Epithelial cell of esophagus (primary cell): ENCODE results near the gene KLHL29.
"Not testable (repeated sequence)": the region's sequence is repeated elsewhere in the genome, so short reads cannot be mapped to it uniquely, and the experiment has no call there.

Source experiments
- DNase-seq: peaks from one replicate; pipeline ENCODE4 v3.0.0; 2010; ENCODE audit warnings: low read depth
- H3K4me3 ChIP-seq: 2 replicates; pipeline ENCODE4 v1.5.1; 2011; ENCODE audit warnings: mild to moderate bottlenecking, low read length, control low read depth
- CTCF ChIP-seq: IDR thresholded peaks from 2 replicates; pipeline ENCODE4 v1.5.1; 2011; ENCODE audit warnings: low read depth, mild to moderate bottlenecking, low read length, control low read depth, inconsistent platforms; ENCODE audit not compliant: insufficient read depth; ENCODE audit errors: missing control alignments

Gene KLHL29

GRCh38 chr2:23384551-23385343 is at the start of gene KLHL29:
Gene KLHL29 (plus strand): TSS chr2:23385179. CDS start chr2:23562197, 177,018 bp downstream.
- peak; percentile 82 for DNase-seq
- H3K4me3 ChIP-seq = peak within 1 kb of the TSS; percentile 64
- TF ChIP-seq CTCF = no peak

- no peak for TF ChIP-seq CTCF
Observed at GRCh38 chr2:23335550-23335949, 49.4 kb upstream of the KLHL29 start.

GRCh38 chr2:23342075-23342474 is 42.9 kb upstream of the KLHL29 start:
- TF ChIP-seq CTCF = no peak
- no peak overlapping the region for H3K4me3 ChIP-seq
- DNase-seq = no peak

More at GRCh38 chr2:23335550-23335949, 49.4 kb upstream of the KLHL29 start:
- no peak for DNase-seq
- no peak overlapping the region for H3K4me3 ChIP-seq

GRCh38 chr2:23346029-23346428 is 39.0 kb upstream of the KLHL29 start:
- no peak for TF ChIP-seq CTCF
- H3K4me3 ChIP-seq = no peak overlapping the region
- DNase-seq = no peak

GRCh38 chr2:23346781-23347180 is 38.2 kb upstream of the KLHL29 start:
- DNase-seq = no peak
- TF ChIP-seq CTCF = no peak
- no peak overlapping the region for H3K4me3 ChIP-seq

GRCh38 chr2:23347471-23348092 is 37.4 kb upstream of the KLHL29 start:
- no peak for DNase-seq
- no peak overlapping the region for H3K4me3 ChIP-seq
- no peak for TF ChIP-seq CTCF

GRCh38 chr2:23348093-23348481 is 36.9 kb upstream of the KLHL29 start:
- not testable (repeated sequence) for H3K4me3 ChIP-seq, DNase-seq
